HepG2 (cell line): Measurements from ENCODE around the gene GDA. TPM values are rescaled to one million over a fixed set of nuclear protein-coding genes. Genes with fewer than 3 reads are reported as not detected.

ENCODE experiments used
- ARNT2 ChIP-seq: sonication (generic); formaldehyde crosslinking; IDR thresholded peaks from 2 replicates; pipeline ENCODE4 v1.8.0; 2022; ENCODE audit warnings: mild to moderate bottlenecking, low read depth, missing genetic modification reagents, moderate library complexity
- ATF2 ChIP-seq: sonication (generic); formaldehyde crosslinking; IDR thresholded peaks from 2 replicates; pipeline ENCODE4 v1.4.0; 2020; ENCODE audit warnings: missing genetic modification reagents
- MTF2 ChIP-seq: sonication (generic); formaldehyde crosslinking; IDR thresholded peaks from 2 replicates; pipeline ENCODE4 v1.5.0; 2020; ENCODE audit warnings: missing genetic modification reagents, borderline replicate concordance
- MXD3 ChIP-seq: IDR thresholded peaks from 2 replicates; pipeline ENCODE4 v1.6.1; 2016; ENCODE audit warnings: mild to moderate bottlenecking, missing biosample characterization, missing genetic modification reagents
- NFAT5 ChIP-seq: sonication (generic); formaldehyde crosslinking; IDR thresholded peaks from 2 replicates; pipeline ENCODE4 v1.4.0; 2020; ENCODE audit warnings: missing genetic modification reagents
- SP1 ChIP-seq, 2 experiments: fragments of 450-650 bp in 1 of 2; sonication (generic) in 1 of 2; formaldehyde crosslinking in 1 of 2; IDR thresholded peaks; 2 replicates each; pipeline versions ENCODE4 v1.4.0 to v1.6.1; 2016 to 2020; ENCODE audit warnings: missing genetic modification reagents in 1 of 2
- TEF ChIP-seq: sonication (generic); formaldehyde crosslinking; IDR thresholded peaks from 2 replicates; pipeline ENCODE4 v1.5.0; 2020; ENCODE audit warnings: missing genetic modification reagents
- YEATS4 ChIP-seq: sonication (generic); formaldehyde crosslinking; IDR thresholded peaks from 2 replicates; pipeline ENCODE4 v1.4.0; 2020; ENCODE audit warnings: missing genetic modification reagents, borderline replicate concordance
- ZNF274 ChIP-seq: sonication (generic); formaldehyde crosslinking; IDR thresholded peaks from 2 replicates; pipeline ENCODE4 v1.5.1; 2020; ENCODE audit warnings: mild to moderate bottlenecking, missing genetic modification reagents
- ZNF326 ChIP-seq: sonication (generic); formaldehyde crosslinking; IDR thresholded peaks from 2 replicates; pipeline ENCODE4 v1.4.0; 2020; ENCODE audit warnings: missing genetic modification reagents, borderline replicate concordance
- ZNF333 ChIP-seq: sonication (generic); formaldehyde crosslinking; IDR thresholded peaks from 2 replicates; pipeline ENCODE4 v1.4.0; 2020; ENCODE audit warnings: mild to moderate bottlenecking, missing genetic modification reagents, borderline replicate concordance
- ZNF446 ChIP-seq: sonication (generic); formaldehyde crosslinking; IDR thresholded peaks from 2 replicates; pipeline ENCODE4 v1.5.0; 2020; ENCODE audit warnings: mild to moderate bottlenecking, missing genetic modification reagents
- ZNF605 ChIP-seq: sonication (generic); formaldehyde crosslinking; IDR thresholded peaks from 2 replicates; pipeline ENCODE4 v1.8.0; 2022; ENCODE audit warnings: mild to moderate bottlenecking, missing genetic modification reagents
- ZNF724P ChIP-seq: sonication (generic); formaldehyde crosslinking; IDR thresholded peaks from 2 replicates; pipeline ENCODE4 v1.8.0; 2022; ENCODE audit warnings: missing genetic modification reagents, borderline replicate concordance
- ZNF772 ChIP-seq: sonication (generic); formaldehyde crosslinking; IDR thresholded peaks from 2 replicates; pipeline ENCODE4 v1.5.0; 2020; ENCODE audit warnings: mild to moderate bottlenecking, missing genetic modification reagents
- polyA plus RNA-seq, 8 experiments: library from polyadenylated mRNA; depleted of rRNA in 3 of 8; stranded (reverse) in 7 of 8; unstranded in 1 of 8; fragments of >200 nt; fragmentation: Illumina TruSeq in 4 of 8; extraction: Trizol in 4 of 8; gene quantifications; 2 replicates each; pipeline versions ENCODE4 v1.2.1 to v1.2.3, GENCODE V29; 2011 to 2016; ENCODE audit warnings: low read depth in 4 of 8, missing spikeins in 1 of 8, mixed read lengths in 1 of 8; ENCODE audit not compliant: insufficient read depth in 1 of 8
- total RNA-seq, 5 experiments: library from RNA; depleted of rRNA; stranded (reverse); fragments of >200 nt; fragmentation: Illumina TruSeq; extraction: Trizol; gene quantifications; 2 replicates each; pipeline ENCODE4 v1.2.3, GENCODE V29; 2016; ENCODE audit warnings: low read depth in 1 of 5
- TF ChIP-seq, protein P1 (sequence below): sonication (generic); formaldehyde crosslinking; IDR thresholded peaks from 2 replicates; pipeline ENCODE4 v1.8.1; 2023; ENCODE audit warnings: mild to moderate bottlenecking, inconsistent platforms, moderate library complexity, missing genetic modification reagents, borderline replicate concordance

The GDA gene
- total and polyA plus RNA-seq, 2 of the 13 experiments (the other 11 are each of a cell fraction or from before 2014, with no cell fraction given) = 0.15 to 0.99 TPM

DNA sequence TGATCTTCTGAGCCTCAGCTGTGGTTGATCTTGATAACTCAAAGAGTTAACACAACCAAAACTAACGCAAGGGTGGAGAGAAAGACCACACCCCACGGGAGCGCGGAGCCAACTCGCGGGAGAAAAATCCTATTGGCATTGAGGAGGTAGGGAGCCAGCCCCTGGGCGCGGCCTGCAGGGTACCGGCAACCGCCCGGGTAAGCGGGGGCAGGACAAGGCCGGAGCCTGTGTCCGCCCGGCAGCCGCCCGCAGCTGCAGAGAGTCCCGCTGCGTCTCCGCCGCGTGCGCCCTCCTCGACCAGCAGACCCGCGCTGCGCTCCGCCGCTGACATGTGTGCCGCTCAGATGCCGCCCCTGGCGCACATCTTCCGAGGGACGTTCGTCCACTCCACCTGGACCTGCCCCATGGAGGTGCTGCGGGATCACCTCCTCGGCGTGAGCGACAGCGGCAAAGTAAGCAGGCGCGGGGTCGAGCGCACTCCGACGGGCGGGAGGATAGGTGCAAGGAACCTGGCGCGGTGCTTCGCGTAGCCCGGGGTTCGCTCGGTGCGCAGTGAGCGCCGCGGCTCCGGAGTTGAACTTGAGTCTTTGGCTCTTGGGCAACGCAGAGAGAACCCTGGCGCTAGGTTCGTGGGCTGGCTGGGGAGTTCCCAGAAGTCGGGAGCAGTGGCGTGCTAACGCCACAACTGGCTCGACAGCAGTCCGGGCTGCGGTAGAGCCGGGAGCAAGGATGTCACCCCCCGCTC is at the start of gene GDA (continued):
- TF ChIP-seq, protein P1, sequence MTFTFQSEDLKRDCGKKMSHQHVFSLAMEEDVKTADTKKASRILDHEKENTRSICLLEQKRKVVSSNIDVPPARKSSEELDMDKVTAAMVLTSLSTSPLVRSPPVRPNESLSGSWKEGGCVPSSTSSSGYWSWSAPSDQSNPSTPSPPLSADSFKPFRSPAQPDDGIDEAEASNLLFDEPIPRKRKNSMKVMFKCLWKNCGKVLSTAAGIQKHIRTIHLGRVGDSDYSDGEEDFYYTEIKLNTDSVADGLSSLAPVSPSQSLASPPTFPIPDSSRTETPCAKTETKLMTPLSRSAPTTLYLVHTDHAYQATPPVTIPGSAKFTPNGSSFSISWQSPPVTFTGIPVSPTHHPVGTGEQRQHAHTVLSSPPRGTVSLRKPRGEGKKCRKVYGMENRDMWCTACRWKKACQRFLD (CRISPR knock-in tag) = peak; percentile 60; the same call in 1 of the 2 replicates
- TF ChIP-seq SP1 (IDR thresholded peaks at IDR 0.05) (no peak), SP1 (CRISPR knock-in tag; IDR thresholded peaks at IDR 0.05) (no peak), ARNT2 (CRISPR knock-in tag) (peak; percentile 50; the same call in 1 of the 2 replicates), ZNF274 (peak; percentile 94), ATF2 (CRISPR knock-in tag) (no peak), MTF2 (CRISPR knock-in tag) (peak; percentile 99; the same call in 1 of the 2 replicates), ZNF772 (CRISPR knock-in tag) (peak; percentile 63; the same call in 1 of the 2 replicates), NFAT5 (CRISPR knock-in tag) (peak; percentile 49; the same call in 1 of the 2 replicates), ZNF446 (CRISPR knock-in tag) (peak; percentile 72; the same call in 1 of the 2 replicates), ZNF333 (CRISPR knock-in tag) (peak; percentile 43; the same call in 1 of the 2 replicates), ZNF724P (peak; percentile 73; the same call in 1 of the 2 replicates), YEATS4 (CRISPR knock-in tag) (peak; percentile 60; the same call in 1 of the 2 replicates), ZNF326 (CRISPR knock-in tag) (no peak), ZNF605 (CRISPR knock-in tag) (peak; percentile 74), MXD3 (CRISPR knock-in tag) (peak; percentile 83), TEF (CRISPR knock-in tag) (0 out of 2 replicates have a peak, but pooled peaks have one; percentile 25)
